Measurements from ENCODE around the gene IMMT. TPM values are rescaled to one million over a fixed set of nuclear protein-coding genes. Genes with fewer than 3 reads are reported as not detected.
"Not testable (repeated sequence)": the region's sequence is repeated elsewhere in the genome, so short reads cannot be mapped to it uniquely, and the experiment has no call there.

Gene IMMT
- total RNA-seq: 100 to 1,000 TPM; 121 to 122 TPM

DNA sequence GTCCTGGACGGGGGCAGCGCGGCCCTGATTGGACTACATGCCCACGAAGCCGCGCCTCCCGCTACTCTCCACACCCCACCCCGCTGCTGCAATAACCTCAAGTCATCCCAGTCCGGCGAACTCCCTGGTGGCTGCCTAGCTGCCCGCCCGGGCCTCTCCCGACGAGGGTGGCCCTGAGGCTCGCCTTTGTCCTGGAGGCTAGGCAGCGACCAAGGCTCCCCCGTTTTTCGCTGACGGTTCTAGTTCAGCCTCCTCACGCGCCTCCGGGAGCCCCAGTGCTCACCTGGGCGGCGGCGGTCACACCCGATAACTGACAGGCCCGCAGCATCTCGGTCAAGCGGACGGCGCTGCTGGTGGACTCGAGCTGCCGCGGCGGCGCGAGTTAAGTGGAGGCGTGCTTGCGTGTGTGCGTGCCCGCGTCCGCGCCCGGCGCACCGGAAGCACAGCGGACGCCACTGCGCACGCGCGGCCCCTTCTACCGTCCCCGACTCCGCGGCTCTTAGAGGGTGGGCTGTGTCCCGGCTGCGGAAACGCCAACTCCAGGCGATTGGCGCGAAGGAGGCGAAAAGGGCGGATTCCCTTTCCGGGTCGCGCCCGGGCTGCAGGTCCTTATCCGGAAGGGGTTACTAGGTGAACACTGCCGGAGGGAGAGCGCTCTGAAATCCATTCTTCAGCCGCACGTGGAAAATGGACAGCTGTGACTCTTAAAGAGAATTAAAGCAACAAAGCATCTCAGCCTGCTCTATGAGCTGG, at the start of gene IMMT:
Gene IMMT, minus strand, starts transcription at position 408 of the 753 bp plus-strand sequence. Its CDS starts 80 bp downstream, at position 328.
- POLR2A ChIA-PET: interaction anchor here (0.7 to 3.2 kb wide), 9 partner anchors 10 to 1297 kb away, joined by 3 to 38 read pairs (median 4); partner anchors contain the start of genes KDM3A, POLR1A and PTCD3
- Mint-ChIP-seq H3K4me1 (peaks cover 35% of the 10 kb centered on the region), H3K27ac (peak within 1 kb of the TSS; percentile 82), H3K27me3 (no peaks in the 10 kb centered on the region), H3K36me3 (peaks cover 20% of the 10 kb centered on the region), H3K9me3 (no peaks in the 10 kb centered on the region), H3K4me3 (peak within 1 kb of the TSS; percentile 96)
- DNase-seq: peak; percentile 96
- peak; percentile 93 for ATAC-seq (ENCODE audit: low read depth)

- DNase-seq; POLR2A ChIA-PET; ATAC-seq (ENCODE audit: low read depth); H3K27me3 Mint-ChIP-seq; H3K9me3 Mint-ChIP-seq; H3K4me3 Mint-ChIP-seq; H3K36me3 Mint-ChIP-seq; H3K27ac Mint-ChIP-seq; H3K4me1 Mint-ChIP-seq: not testable (repeated sequence)
Measured at GRCh38 chr2:86244781-86245180, 49.5 kb upstream of the IMMT start.

DNA sequence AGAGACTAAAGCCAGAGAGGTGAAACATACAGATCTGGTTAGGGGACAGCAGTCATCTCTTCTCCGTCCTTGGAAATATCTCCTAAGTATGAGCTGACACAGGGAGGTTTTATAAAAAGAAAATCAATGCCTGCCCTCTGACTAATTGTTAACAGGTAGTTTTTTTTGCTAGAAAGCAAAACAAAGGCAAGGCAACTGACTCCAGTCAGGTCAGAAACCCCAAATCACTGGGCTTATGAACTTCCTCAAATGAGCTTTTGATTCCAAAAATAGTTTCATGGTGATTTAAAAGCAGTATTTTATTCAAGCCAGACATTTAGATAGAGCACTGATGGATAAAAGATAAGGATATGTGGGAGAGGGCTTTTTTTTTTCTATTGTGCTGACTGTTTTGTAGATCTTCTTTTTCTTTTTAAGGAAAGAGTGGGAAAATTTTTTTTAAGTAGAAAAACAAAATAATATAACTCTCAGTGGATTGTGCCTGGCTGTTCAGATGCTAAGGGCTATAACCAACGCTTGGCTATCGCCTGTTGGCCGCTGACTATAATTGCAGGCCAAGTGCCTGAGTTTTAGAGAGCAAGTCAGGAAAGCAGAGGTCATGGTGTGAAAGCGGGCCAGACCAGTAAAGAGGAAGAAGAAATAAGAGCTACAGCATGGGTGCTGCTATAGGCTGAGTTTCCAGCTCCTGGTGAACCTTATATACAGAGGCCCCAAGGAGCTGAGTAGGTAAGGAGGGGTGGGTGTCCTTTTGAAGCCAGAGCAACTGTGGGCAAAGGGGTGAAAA, 48.9 kb upstream of the IMMT start:
- POLR2A ChIA-PET: no interaction called here
- DNase-seq: no peak
- Mint-ChIP-seq H3K4me1 (peaks cover 7% of the 10 kb centered on the region), H3K36me3 (no peaks in the 10 kb centered on the region), H3K4me3 (no peak overlapping the region), H3K27ac (no peak overlapping the region), H3K27me3 (peaks cover 10% of the 10 kb centered on the region), H3K9me3 (no peaks in the 10 kb centered on the region)
- ATAC-seq (ENCODE audit: low read depth): no peak

- H3K4me3 Mint-ChIP-seq: no peak overlapping the region
- ATAC-seq (ENCODE audit: low read depth) (no peak), DNase-seq (no peak)
- POLR2A ChIA-PET: no interaction called here
- peaks cover 8% of the 10 kb centered on the region for H3K27me3 Mint-ChIP-seq
- H3K27ac Mint-ChIP-seq: no peak overlapping the region
- H3K4me1 Mint-ChIP-seq: peaks cover 14% of the 10 kb centered on the region
- H3K9me3 Mint-ChIP-seq: no peaks in the 10 kb centered on the region
- peaks cover 2% of the 10 kb centered on the region for H3K36me3 Mint-ChIP-seq
Measured at GRCh38 chr2:86243272-86243671, 48.0 kb upstream of the IMMT start.

DNA sequence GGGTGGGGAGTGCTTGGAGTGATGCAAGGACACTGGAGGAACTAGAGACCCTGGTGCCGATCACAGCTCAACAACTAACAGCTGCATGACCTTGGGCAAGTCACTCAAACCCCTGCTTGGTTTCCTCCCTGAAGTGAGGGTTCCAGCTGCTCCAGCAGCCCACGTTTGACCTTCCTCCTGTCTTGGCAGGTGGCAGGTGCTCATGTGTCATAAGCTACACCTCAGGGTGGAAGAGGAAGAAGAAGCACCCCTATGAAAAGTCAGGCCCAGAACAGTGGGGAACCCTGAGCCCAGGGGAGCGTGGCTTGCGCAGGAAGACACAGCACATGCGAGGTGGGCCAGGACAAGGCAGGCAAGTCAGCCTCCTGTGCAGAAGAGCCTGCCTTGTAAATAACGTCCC, 46.3 kb upstream of the IMMT start:
- Mint-ChIP-seq H3K9me3 (no peaks in the 10 kb centered on the region), H3K27ac (no peak overlapping the region), H3K36me3 (peaks cover 2% of the 10 kb centered on the region), H3K27me3 (peaks cover 8% of the 10 kb centered on the region), H3K4me1 (peaks cover 17% of the 10 kb centered on the region), H3K4me3 (no peak overlapping the region)
- DNase-seq (no peak), ATAC-seq (ENCODE audit: low read depth) (no peak)
- POLR2A ChIA-PET: no interaction called here

- Mint-ChIP-seq H3K4me3 (no peak overlapping the region), H3K27me3 (peaks cover 8% of the 10 kb centered on the region), H3K36me3 (peaks cover 2% of the 10 kb centered on the region)
Measured at GRCh38 chr2:86240251-86240650, 45.0 kb upstream of the IMMT start.

GRCh38 chr2:86239745-86240144, 44.5 kb upstream of the IMMT start:
- Mint-ChIP-seq H3K27ac (no peak overlapping the region), H3K27me3 (peaks cover 8% of the 10 kb centered on the region), H3K4me1 (peaks cover 17% of the 10 kb centered on the region), H3K9me3 (no peaks in the 10 kb centered on the region), H3K36me3 (peaks cover 2% of the 10 kb centered on the region), H3K4me3 (no peak overlapping the region)
- DNase-seq: no peak
- ATAC-seq (ENCODE audit: low read depth): no peak
- POLR2A ChIA-PET: no interaction called here

More at GRCh38 chr2:86240251-86240650, 45.0 kb upstream of the IMMT start:
- ATAC-seq (ENCODE audit: low read depth): no peak
- no peak overlapping the region for H3K27ac Mint-ChIP-seq
- peaks cover 17% of the 10 kb centered on the region for H3K4me1 Mint-ChIP-seq
- POLR2A ChIA-PET: no interaction called here
- no peaks in the 10 kb centered on the region for H3K9me3 Mint-ChIP-seq
- DNase-seq: no peak

- peaks cover 17% of the 10 kb centered on the region for H3K4me1 Mint-ChIP-seq
- peaks cover 2% of the 10 kb centered on the region for H3K36me3 Mint-ChIP-seq
- no peak overlapping the region for H3K4me3 Mint-ChIP-seq
- ATAC-seq (ENCODE audit: low read depth) (peak; percentile 39), DNase-seq (no peak)
- H3K9me3 Mint-ChIP-seq: no peaks in the 10 kb centered on the region
- no peak overlapping the region for H3K27ac Mint-ChIP-seq
- POLR2A ChIA-PET: no interaction called here
- peaks cover 9% of the 10 kb centered on the region for H3K27me3 Mint-ChIP-seq
Measured at GRCh38 chr2:86239326-86239725, 44.1 kb upstream of the IMMT start.

- ATAC-seq (ENCODE audit: low read depth) (peak; percentile 70), DNase-seq (no peak)
- peaks cover 17% of the 10 kb centered on the region for H3K27me3 Mint-ChIP-seq
- no peaks in the 10 kb centered on the region for H3K9me3 Mint-ChIP-seq
- POLR2A ChIA-PET: no interaction called here
- H3K4me3 Mint-ChIP-seq: peak overlapping the region; percentile 66
- peaks cover 2% of the 10 kb centered on the region for H3K36me3 Mint-ChIP-seq
- peaks cover 17% of the 10 kb centered on the region for H3K4me1 Mint-ChIP-seq
- peak overlapping the region; percentile 37 for H3K27ac Mint-ChIP-seq
Measured at GRCh38 chr2:86238354-86238753, 43.1 kb upstream of the IMMT start.

DNA sequence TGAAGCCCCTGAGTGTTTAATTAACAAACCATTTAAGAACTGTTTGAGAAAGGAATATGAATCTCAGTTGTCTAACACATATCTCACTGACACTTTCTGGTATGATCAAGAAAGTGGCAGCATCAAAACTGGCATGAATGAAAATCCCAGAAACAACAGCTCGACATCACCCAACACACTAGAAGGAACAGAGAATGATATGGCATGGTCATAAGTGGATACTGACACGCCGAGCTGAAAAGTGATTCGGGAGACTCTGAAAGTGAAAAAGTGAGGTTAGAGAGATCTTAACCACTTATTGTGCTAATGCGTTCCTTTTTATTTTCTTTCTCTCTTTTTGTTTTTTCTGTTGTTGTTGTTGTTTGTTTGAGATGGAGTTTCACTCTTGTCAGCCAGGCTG, 41.9 kb upstream of the IMMT start:
- Mint-ChIP-seq H3K9me3 (no peaks in the 10 kb centered on the region), H3K27ac (no peak overlapping the region), H3K4me1 (peaks cover 17% of the 10 kb centered on the region), H3K27me3 (peaks cover 11% of the 10 kb centered on the region), H3K4me3 (no peak overlapping the region), H3K36me3 (peaks cover 2% of the 10 kb centered on the region)
- no peak for ATAC-seq (ENCODE audit: low read depth)
- POLR2A ChIA-PET: no interaction called here
- no peak for DNase-seq

DNA sequence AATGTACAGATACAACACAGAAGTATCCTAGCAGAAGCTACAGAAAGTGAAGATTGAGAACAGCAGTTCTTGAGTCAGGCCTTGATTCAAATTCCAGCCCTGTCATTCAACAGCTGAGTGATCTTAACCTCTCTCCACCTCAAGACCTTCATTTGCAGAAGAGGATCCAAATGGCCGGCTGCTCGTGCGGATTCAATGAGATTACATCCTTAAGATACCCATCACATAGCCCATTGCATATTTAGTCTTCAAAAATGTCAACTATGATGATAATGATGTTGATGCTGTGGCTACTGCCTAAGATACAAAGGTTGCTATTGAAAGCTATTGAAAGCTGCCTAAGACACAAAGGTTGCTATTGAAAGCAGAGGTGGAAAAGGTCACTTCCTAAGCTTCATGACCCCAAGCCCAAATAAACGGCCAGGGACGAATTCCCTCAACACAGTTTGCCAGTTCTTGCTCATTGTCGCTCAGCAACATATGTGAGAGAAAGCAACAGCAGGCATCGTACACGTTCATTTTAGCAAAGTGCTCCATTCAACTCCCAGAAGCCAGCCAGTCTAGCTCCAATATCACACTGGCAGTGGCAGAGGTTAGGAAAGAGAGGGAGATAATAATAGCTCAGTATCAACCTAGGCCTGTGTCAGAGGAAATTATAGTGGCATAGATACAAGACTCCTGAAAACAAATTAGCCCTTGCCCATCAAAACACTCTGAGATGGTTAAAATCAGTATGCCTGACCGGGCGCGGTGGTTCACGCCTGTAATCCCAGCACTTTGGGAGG, 40.1 kb upstream of the IMMT start:
- Mint-ChIP-seq H3K27me3 (peaks cover 11% of the 10 kb centered on the region), H3K36me3 (peaks cover 2% of the 10 kb centered on the region), H3K27ac (no peak overlapping the region), H3K9me3 (no peaks in the 10 kb centered on the region), H3K4me3 (no peak overlapping the region), H3K4me1 (peaks cover 17% of the 10 kb centered on the region)
- POLR2A ChIA-PET: no interaction called here
- DNase-seq (no peak), ATAC-seq (ENCODE audit: low read depth) (no peak)

- Mint-ChIP-seq H3K4me3 (no peak overlapping the region), H3K36me3 (peaks cover 2% of the 10 kb centered on the region), H3K27ac (no peak overlapping the region), H3K27me3 (peaks cover 11% of the 10 kb centered on the region), H3K9me3 (no peaks in the 10 kb centered on the region), H3K4me1 (peaks cover 15% of the 10 kb centered on the region)
- DNase-seq: no peak
- POLR2A ChIA-PET: no interaction called here
- no peak for ATAC-seq (ENCODE audit: low read depth)
Measured at GRCh38 chr2:86234563-86235131, 39.4 kb upstream of the IMMT start.

GRCh38 chr2:86233436-86233835, 38.2 kb upstream of the IMMT start:
- peaks cover 5% of the 10 kb centered on the region for H3K4me1 Mint-ChIP-seq
- POLR2A ChIA-PET: interaction anchor here (0.9 kb wide), 1 partner anchor 38 kb away, joined by 3 read pairs; the partner anchor contains the start of gene IMMT
- peaks cover 11% of the 10 kb centered on the region for H3K27me3 Mint-ChIP-seq
- no peak for ATAC-seq (ENCODE audit: low read depth)
- H3K9me3 Mint-ChIP-seq: no peaks in the 10 kb centered on the region
- peaks cover under 1% of the 10 kb centered on the region for H3K36me3 Mint-ChIP-seq
- H3K4me3 Mint-ChIP-seq: no peak overlapping the region
- H3K27ac Mint-ChIP-seq: no peak overlapping the region
- DNase-seq: no peak
